H54 (cell line): ENCODE data around the gene CCN6.
A peak's percentile ranks its signal among the peaks of the same experiment; 100 is the strongest.
"Not testable (repeated sequence)": the region's sequence is repeated elsewhere in the genome, so short reads cannot be mapped to it uniquely, and the experiment has no call there.

Experiments used
- DNase-seq: peaks from one replicate; pipeline ENCODE4 v3.0.0; 2011; ENCODE audit warnings: low spot score, mixed read lengths; ENCODE audit not compliant: insufficient read length
- FAIRE-seq: peaks from 3 replicates; lab custom pipeline; 2011; peaks lifted over from hg19 to GRCh38; lab: Jason Lieb, UNC
- POLR2A ChIP-seq: IDR thresholded peaks from 2 replicates; pipeline ENCODE4 v1.6.1; 2011; ENCODE audit warnings: low read depth, mild to moderate bottlenecking, low read length

Gene CCN6

DNA sequence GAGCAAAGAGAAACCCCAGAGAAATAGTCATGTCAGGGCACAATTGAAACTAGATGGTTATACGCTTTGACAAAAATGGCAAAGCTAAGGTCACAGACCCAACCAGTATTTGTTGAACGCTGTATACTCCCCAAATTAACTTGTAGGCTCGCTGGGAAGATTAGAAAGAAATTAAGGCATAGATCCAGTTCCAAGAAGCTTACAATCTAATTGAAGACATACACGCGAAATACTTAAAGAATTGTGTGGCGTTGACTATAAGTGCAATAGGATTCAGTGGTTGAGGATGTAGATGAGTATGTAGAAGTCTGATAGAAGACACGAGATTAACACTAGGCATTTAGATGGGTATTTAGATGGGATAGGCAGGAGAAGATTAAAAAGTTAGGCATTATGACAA, 34.0 kb downstream of the CCN6 start:
- DNase-seq (no peak), FAIRE-seq (no peak)
- TF ChIP-seq POLR2A, result no peak

DNA sequence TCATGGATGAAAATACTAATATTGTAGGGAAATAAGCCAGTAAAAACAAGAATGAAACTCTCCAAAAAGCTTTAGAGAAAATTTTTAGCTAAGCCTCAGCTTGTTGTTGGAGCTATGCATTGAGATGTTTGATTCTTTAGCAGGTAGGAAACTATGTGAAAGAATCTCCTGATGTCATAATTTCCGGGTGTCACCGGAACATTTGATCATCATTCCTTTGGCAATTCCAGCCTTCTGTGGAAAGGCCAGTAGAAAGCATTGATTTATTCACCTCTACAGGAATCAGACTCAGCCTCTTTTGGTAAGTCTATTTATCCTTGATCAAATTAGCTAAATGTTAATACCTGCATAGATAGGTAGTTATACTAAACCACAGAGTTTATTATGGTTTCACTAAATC, 43.0 kb downstream of the CCN6 start:
- TF ChIP-seq POLR2A, result no peak
- FAIRE-seq (no peak), DNase-seq (no peak)

DNA sequence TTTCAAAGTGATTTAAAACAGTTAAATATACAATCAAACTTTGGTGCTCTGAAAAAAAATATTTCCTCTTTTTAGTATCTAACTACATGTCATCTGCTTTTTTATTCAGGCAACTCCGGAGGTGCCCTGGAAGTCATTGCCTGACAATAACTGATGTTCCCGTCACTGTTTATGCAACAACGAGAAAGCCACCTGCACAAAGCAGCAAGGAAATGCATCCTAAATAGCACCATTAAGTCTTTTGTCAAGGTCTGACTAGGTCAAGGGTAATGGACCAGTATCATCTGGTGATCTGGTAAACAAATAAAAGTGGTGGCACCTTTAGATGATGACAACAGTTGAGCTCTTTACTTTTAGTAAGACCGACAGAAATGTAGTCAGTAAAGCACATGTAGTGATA, 46.7 kb downstream of the CCN6 start:
- DNase-seq (no peak), FAIRE-seq (no peak)
- TF ChIP-seq POLR2A, result no peak

DNA sequence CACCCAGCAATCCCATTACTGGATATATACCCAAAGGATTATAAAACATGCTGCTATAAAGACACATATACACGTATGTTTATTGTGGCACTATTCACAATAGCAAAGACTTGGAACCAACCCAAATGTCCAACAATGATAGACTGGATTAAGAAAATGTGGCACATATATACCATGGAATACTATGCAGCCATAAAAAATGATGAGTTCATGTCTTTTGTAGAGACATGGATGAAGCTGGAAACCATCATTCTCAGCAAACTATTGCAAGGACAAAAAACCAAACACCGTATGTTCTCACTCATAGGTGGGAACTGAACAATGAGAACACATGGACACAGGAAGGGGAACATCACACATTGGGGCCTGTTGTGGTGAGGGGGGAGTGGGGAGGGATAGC, 52.1 kb downstream of the CCN6 start:
- FAIRE-seq, DNase-seq: not testable (repeated sequence)

DNA sequence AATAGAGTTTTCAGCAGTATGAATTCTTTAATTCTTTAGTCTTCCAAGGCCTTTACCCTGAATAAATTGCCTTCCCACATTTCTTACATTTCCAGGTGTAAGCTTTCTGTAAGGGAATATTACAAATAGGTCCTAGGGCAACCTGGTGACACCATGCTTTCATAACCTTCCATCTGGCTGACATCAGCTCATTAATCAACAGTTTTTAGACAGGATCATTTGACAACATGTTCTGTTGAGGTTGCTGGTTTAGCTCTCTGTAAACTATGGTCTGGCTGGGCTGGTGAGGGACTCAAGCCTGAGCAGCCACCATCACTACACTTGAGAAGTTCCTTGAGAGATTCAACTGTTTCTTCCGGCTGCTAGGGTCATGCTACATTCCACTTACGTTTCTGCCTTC, 52.7 kb downstream of the CCN6 start:
- DNase-seq (no peak), FAIRE-seq (no peak)
- no peak for TF ChIP-seq POLR2A

DNA sequence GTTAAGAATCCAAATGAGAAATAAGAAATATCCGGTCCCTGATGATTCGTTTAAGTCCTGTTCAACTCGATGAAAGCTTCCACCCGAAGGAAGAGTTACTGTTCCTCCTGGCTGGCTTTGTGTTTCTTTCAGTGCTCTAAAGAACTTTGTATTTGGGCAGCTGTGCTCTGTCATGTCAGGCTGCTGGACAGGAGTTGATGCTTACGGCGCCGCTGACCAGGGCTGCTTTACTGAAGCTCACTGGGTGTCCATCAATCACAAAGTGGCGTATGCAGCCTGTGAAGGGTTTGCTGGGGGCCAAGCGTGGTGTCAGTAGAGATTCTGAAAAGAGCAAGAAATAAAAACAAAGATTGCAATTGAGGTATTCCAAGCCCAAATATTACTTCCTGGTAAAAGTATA, 55.4 kb downstream of the CCN6 start:
- TF ChIP-seq POLR2A, result no peak
- DNase-seq (no peak), FAIRE-seq (no peak)

DNA sequence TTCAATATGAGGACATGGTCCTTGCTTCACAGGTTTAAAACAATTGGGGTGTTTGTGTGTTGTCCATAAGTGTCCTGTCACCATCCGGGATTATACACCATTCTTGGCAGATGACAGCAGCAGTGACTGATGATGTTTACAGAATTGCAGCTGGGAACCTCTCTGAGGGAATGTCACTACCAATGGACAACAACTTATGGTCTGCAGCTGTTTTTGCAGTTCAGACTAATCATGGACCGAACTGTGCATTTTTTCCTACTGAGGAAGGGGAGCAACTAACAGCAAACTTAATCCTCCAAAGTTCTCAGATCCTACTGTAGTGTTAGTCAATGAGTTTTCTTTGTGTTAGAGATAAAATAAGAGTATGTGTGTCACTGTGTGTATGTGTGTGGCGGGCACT, 59.5 kb downstream of the CCN6 start:
- FAIRE-seq, result no peak
- no peak for TF ChIP-seq POLR2A
- no peak for DNase-seq

DNA sequence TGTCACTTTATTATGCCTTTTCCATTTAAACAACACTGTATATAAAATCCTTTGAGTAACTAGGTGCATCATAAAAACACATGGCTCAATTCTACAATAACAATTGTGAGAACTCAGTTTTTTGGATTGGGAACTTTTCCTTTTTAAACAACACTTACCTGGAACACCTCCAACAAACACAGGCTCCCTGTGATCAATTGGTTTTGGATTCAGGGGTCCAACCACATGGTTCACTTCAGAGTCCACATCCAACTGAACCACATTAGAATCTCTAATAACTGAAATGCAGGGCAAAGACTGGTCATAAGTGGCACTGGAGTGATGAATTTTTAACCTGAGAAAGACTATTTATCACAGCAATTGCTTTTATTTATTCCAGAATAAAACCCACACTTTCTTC, 60.0 kb downstream of the CCN6 start:
- DNase-seq, result no peak
- FAIRE-seq, result no peak
- TF ChIP-seq POLR2A, result no peak

DNA sequence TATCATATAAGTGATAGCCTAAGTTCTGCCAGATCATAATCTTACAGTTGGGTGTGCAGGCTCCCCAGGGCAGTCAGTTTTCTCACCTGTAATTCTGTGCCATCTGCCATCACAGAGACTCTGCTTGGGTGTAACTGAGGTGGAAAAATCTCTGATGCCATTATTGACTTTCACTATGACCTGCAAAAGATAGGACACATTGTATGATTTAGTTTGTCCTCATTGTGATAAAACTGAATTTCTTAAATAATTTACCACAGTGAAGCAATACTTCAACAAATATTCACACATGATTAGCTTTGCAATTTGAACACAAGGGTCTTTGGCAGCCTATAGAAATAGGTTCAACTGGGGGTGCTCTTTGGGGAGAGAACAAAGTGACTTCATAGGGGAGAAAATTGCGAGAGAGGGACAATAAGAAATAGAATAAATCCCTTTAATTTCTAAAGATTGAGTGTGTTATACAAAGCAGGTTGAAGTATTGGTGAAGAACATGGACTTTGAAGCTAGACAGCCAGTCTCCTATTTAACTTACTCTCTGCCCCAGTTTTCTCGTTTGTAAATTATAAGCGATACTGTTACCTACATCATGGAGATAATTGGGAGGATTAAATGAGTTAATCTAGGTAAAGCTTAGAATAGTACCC, 60.8 kb downstream of the CCN6 start:
- FAIRE-seq (no peak), DNase-seq (no peak)
- TF ChIP-seq POLR2A, result no peak

DNA sequence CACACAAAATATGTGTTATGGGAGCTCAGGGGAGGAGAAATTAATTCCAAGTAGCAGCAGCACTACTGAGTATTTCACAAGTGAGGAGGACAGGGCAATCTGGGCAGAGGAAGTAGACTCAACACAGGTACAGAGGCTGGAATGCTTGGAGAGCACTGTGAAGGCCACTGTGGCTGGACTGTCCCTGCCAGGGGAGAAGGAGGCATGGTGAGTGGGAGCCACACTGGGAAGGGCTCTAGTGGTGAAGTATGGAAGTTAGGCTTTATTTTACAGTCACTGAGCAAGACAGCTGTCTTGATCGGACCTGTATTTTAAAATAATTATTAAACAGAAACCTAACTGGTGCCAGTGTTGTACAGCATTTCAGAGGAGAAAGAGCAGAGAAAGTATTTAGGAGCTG, 62.3 kb downstream of the CCN6 start:
- no peak for TF ChIP-seq POLR2A
- no peak for DNase-seq
- FAIRE-seq, result no peak

DNA sequence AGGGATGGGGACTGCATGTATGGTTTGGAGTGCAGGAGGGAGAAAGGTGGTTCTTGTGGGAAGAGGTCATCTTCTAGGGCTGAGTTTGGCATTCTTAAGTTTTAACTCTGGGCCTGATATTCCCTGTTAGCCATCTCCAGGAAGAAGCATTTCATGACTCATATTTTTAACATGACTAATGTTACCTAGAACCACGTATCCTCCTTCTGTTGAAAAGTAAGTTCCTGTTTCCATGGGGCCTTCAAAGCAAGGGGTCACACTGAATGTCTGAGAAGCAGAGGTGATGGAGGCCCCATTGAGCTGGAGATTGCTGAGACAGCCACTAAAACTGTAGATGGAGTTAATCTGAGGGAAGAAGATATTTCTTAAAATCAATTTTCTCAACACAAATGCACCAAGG, 63.6 kb downstream of the CCN6 start:
- FAIRE-seq, result no peak
- DNase-seq, result peak; percentile 1
- no peak for TF ChIP-seq POLR2A

DNA sequence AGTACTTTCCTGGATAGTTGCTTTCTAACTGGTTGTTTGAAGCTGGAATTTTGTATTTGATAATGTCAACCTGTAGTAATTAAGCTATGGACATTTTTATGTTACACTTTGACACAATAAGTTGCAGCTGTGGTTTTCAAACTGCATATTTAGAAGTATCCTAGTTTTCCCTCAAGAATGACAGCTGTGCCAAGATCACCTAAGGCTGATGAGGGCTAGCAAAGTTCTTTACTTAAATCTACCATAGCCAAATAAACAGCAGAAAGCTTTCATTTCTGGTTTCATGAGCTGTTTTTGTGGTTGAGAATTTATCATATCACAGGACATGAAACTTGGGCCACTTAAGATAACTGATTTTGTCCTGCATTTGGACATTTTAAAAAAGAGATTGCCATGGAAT, 64.1 kb downstream of the CCN6 start:
- DNase-seq (no peak), FAIRE-seq (no peak)

More for the DNA sequence above, 64.1 kb downstream of the CCN6 start:
- TF ChIP-seq POLR2A, result no peak
